ENCODE measurements around the gene RNPC3.
"Not testable (repeated sequence)": the region's sequence is repeated elsewhere in the genome, so short reads cannot be mapped to it uniquely, and the experiment has no call there.

Gene RNPC3

GRCh38 chr1:103541431-103541830 lies 15.9 kb downstream of the RNPC3 start:
- in situ Hi-C loops (cut with MboI; ENCODE audit: low pct_unique_long_range_greater_than_20kb, low sequenced_read_pairs): no loop called here
- DNase-seq: no peak

- DNase-seq: no peak
- in situ Hi-C loops (cut with MboI; ENCODE audit: low pct_unique_long_range_greater_than_20kb, low sequenced_read_pairs): no loop called here
Observed at GRCh38 chr1:103546496-103546895, 21.0 kb downstream of the RNPC3 start.

- in situ Hi-C loops (cut with MboI; ENCODE audit: low pct_unique_long_range_greater_than_20kb, low sequenced_read_pairs): no loop called here
- DNase-seq: no peak
Observed at GRCh38 chr1:103547840-103548239, 22.3 kb downstream of the RNPC3 start.

- in situ Hi-C loops (cut with MboI; ENCODE audit: low pct_unique_long_range_greater_than_20kb, low sequenced_read_pairs): no loop called here
- no peak for DNase-seq
Observed at GRCh38 chr1:103560427-103560826, 34.9 kb downstream of the RNPC3 start.

DNA sequence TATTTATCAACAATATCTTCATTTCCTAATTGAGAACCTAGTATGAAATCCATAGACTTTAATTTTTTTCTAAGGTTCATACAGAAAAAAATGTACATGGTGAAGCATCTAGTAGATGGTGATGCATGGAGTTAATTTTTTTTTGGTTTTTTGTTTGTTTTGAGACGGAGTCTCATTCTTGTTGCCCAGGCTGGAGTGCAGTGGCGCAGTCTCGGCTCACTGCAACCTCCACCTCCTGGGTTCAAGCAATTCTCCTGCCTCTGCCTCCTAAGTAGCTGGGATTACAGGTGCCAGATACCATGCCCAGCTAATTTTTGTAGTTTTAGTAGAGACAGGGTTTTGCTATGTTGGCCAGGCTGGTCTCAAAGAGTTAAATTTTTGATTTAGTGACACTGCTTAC lies 35.6 kb downstream of the RNPC3 start:
- DNase-seq; in situ Hi-C loops (cut with MboI; ENCODE audit: low pct_unique_long_range_greater_than_20kb, low sequenced_read_pairs): not testable (repeated sequence)

GRCh38 chr1:103561643-103562395 lies 36.3 kb downstream of the RNPC3 start:
- in situ Hi-C loops (cut with MboI; ENCODE audit: low pct_unique_long_range_greater_than_20kb, low sequenced_read_pairs): no loop called here

GRCh38 chr1:103563056-103563455 lies 37.6 kb downstream of the RNPC3 start:
- in situ Hi-C loops (cut with MboI; ENCODE audit: low pct_unique_long_range_greater_than_20kb, low sequenced_read_pairs): no loop called here
- no peak for DNase-seq

More at GRCh38 chr1:103561643-103562395, 36.3 kb downstream of the RNPC3 start:
- no peak for DNase-seq

GRCh38 chr1:103569493-103569892 lies 44.0 kb downstream of the RNPC3 start:
- in situ Hi-C loops (cut with MboI; ENCODE audit: low pct_unique_long_range_greater_than_20kb, low sequenced_read_pairs): no loop called here
- no peak for DNase-seq

DNA sequence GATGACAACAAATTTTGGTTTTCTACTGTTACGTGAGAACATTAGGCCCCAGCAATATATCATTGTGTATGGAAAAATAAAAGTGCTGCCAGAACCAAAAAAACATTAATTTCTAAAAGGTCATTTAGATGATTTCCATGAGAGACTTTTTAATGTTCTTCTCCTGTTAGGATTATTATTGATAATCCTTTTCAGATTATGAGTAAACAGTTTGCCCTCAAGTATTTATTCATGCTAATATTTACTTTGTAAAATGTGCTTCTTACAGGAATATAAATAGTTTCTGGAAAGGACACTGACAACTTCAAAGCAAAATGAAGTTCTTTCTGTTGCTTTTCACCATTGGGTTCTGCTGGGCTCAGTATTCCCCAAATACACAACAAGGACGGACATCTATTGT lies 45.8 kb downstream of the RNPC3 start, which contains the start of gene AMY2B:
TSS of gene AMY2B (plus strand) at position 301 of the 400 bp plus-strand sequence. CDS start at position 315, 14 bp downstream.
- not testable (repeated sequence) for DNase-seq

GRCh38 chr1:103576065-103576464 lies 50.6 kb downstream of the RNPC3 start:
- in situ Hi-C loops (cut with MboI; ENCODE audit: low pct_unique_long_range_greater_than_20kb, low sequenced_read_pairs): no loop called here
- DNase-seq: no peak

More for the DNA sequence above, 45.8 kb downstream of the RNPC3 start, which contains the start of gene AMY2B:
- in situ Hi-C loops (cut with MboI; ENCODE audit: low pct_unique_long_range_greater_than_20kb, low sequenced_read_pairs): not testable (repeated sequence)

GRCh38 chr1:103576784-103577183 lies 51.3 kb downstream of the RNPC3 start:
- in situ Hi-C loops (cut with MboI; ENCODE audit: low pct_unique_long_range_greater_than_20kb, low sequenced_read_pairs); DNase-seq: not testable (repeated sequence)

DNA sequence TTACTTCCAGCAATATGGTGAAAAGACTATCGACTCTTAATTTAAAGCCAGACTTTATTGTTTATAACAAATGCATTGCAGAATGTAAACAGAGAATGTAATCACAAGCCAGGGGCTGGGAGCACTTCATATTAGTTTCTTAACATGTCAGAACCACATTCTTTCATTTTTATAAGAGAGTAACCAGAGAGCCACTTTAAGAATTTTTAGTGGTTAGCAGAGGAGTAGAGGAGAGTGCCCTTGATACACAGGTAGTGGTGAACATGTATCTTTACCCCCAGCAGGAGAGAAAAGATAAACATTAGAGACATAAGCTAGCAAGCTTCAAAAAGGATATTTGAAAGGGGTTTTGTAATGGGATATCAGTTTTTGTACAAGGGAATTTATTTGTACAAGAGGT lies 57.0 kb downstream of the RNPC3 start:
- in situ Hi-C loops (cut with MboI; ENCODE audit: low pct_unique_long_range_greater_than_20kb, low sequenced_read_pairs): no loop called here
- DNase-seq: no peak

DNA sequence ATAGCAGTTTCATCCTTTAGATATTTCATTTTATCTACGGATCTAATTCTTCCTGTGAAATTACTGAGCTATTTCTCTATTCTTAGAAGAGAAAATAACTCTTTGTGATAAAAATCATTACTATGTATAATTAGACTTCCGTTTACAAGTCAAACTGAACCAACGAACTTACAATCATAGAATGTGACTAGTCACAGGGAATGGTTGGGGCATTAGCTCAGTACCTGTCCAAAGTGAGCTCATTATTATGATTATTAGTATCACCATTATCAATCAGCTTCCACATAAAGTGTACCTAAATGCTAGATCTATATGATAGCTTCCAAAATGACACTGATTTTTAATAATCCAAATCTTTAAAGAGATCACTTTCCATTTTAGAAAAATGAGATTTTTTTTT lies 58.4 kb downstream of the RNPC3 start:
- in situ Hi-C loops (cut with MboI; ENCODE audit: low pct_unique_long_range_greater_than_20kb, low sequenced_read_pairs): no loop called here
- no peak for DNase-seq

DNA sequence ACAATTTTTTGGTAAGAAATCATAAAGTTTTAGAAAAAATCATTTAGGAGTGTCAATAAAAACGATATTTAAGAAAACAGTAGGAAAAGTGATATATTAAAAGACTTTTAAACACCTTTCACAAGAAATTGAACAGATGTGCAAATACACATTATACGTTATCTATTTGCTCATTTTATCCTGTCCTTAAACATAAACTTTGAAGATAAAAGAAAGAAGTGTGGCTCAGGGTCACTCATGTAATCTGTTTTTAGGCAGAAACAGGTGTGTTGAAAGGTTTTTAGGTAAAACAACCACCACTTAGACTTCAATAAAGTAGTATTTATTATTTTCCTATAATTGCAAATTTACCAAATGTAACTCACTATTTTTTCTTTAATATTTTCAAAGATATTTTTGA lies 59.0 kb downstream of the RNPC3 start:
- in situ Hi-C loops (cut with MboI; ENCODE audit: low pct_unique_long_range_greater_than_20kb, low sequenced_read_pairs): no loop called here
- DNase-seq: no peak

- DNase-seq; in situ Hi-C loops (cut with MboI; ENCODE audit: low pct_unique_long_range_greater_than_20kb, low sequenced_read_pairs): not testable (repeated sequence)
Observed at GRCh38 chr1:103602740-103603139, 77.2 kb downstream of the RNPC3 start.
